ENCODE measurements around the gene PCDH10.

Gene PCDH10

DNA sequence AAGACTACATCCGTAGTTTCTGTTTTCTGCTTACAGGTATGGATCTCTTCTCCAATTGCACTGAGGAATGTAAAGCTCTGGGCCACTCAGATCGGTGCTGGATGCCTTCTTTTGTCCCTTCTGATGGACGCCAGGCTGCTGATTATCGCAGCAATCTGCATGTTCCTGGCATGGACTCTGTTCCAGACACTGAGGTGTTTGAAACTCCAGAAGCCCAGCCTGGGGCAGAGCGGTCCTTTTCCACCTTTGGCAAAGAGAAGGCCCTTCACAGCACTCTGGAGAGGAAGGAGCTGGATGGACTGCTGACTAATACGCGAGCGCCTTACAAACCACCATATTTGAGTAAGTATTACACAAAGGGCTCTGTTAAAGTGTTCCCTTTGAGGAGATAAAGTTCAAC is 13.8 kb downstream of the PCDH10 start:
- DNase-seq (ENCODE audit: low read depth) = no peak
- TF ChIP-seq CTCF (IDR thresholded peaks at IDR 0.05; ENCODE audit: low read length, missing control alignments) = no peak
- H3K4me3 ChIP-seq (replicated peaks; ENCODE audit: low read depth, low read length) = no peak overlapping the region

DNA sequence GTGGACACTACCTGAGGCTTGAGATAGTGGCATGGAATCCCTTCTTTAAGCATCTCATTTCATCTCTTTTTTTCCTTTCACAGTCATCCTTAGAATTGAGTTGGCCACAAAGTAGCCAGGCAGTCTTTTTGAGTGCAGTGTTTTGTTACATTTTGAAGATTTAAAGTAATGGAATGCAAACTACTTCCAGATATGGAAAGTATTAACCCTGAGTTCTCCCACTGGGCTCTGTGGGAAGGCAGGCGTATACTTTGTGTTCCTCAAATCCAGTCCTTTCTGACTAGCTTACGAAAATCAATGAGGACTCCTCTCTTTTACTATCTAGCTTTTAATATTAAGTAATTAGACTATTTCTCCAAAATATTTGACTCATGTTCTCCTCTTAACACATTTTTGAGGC is 29.9 kb downstream of the PCDH10 start:
- no peak for TF ChIP-seq CTCF (IDR thresholded peaks at IDR 0.05; ENCODE audit: low read length, missing control alignments)
- no peak for DNase-seq (ENCODE audit: low read depth)
- no peak overlapping the region for H3K4me3 ChIP-seq (replicated peaks; ENCODE audit: low read depth, low read length)

DNA sequence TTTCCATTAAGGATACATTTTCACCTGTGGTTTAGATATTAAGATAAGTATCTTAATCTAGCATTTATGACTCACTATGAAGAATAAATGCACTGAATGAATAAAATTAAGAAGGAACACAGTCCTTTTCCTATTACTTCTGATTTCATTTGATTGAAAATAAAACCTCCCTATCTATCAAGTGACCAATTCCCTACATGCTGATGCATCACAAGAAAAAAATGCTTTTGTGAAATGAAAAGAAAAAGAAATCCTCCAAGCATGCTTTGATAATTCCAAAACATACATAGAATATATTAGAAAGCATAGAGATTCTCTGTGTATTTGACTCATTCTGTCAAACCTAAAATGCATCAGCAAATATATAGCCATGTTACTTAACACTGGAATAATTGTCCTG is 37.1 kb downstream of the PCDH10 start:
- DNase-seq (ENCODE audit: low read depth) = no peak
- TF ChIP-seq CTCF (IDR thresholded peaks at IDR 0.05; ENCODE audit: low read length, missing control alignments) = no peak
- no peak overlapping the region for H3K4me3 ChIP-seq (replicated peaks; ENCODE audit: low read depth, low read length)

- no peak overlapping the region for H3K4me3 ChIP-seq (replicated peaks; ENCODE audit: low read depth, low read length)
- no peak for DNase-seq (ENCODE audit: low read depth)
- no peak for TF ChIP-seq CTCF (IDR thresholded peaks at IDR 0.05; ENCODE audit: low read length, missing control alignments)
Observed at GRCh38 chr4:133186845-133187244, 37.8 kb downstream of the PCDH10 start.

DNA sequence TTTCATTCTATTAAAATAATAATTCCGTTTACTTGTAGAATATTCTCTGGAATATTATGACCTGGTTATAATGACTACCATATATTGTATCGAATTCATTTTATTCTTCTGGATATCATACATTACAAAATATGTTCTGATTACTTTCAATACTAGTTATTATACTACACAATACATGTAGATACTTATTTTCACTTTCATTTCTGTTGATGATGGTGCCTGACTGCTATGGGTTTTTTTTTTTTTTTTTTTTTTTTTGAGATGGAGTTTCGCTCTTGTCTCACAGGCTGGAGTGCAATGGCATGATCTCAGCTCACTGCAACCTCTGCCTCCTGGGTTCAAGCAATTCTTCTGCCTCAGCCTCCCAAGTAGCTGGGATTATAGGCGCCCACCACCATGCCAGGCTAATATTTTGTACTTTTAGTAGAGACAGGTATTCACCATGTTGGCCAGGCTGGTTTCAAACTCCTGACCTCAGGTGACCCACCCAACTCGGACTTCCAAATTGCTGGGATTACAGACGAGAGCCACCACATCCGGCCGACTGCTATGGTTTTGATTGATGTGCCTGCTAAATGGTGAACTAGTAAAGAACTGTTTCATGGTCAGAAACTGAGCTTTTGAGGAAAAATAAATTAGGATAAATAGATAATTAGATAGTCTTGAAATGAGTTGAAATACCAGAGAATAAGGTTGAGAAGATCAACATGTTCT is 39.5 kb downstream of the PCDH10 start:
- no peak for DNase-seq (ENCODE audit: low read depth)
- TF ChIP-seq CTCF (IDR thresholded peaks at IDR 0.05; ENCODE audit: low read length, missing control alignments) = no peak
- no peak overlapping the region for H3K4me3 ChIP-seq (replicated peaks; ENCODE audit: low read depth, low read length)

DNA sequence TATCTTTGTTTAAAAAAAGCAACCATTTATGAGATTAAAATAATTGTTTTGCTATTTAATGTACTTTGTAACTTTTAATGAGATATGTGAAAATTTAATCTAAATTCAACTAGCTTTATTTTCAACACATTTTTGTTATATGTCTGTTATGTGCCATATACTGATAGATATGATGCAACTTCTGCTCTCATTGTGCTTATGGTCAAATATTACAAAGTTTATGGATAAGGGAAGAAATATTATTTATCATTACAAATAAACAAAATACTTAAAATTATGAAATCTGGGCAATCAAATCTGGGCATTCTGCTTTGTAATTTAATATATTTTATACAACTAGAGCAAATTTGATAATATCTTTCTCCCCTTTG is 40.0 kb downstream of the PCDH10 start:
- no peak for TF ChIP-seq CTCF (IDR thresholded peaks at IDR 0.05; ENCODE audit: low read length, missing control alignments)
- H3K4me3 ChIP-seq (replicated peaks; ENCODE audit: low read depth, low read length) = no peak overlapping the region
- no peak for DNase-seq (ENCODE audit: low read depth)

- TF ChIP-seq CTCF (IDR thresholded peaks at IDR 0.05; ENCODE audit: low read length, missing control alignments) = no peak
- DNase-seq (ENCODE audit: low read depth) = no peak
- H3K4me3 ChIP-seq (replicated peaks; ENCODE audit: low read depth, low read length) = no peak overlapping the region
Observed at GRCh38 chr4:133190098-133190497, 41.0 kb downstream of the PCDH10 start.

Data from fibroblast of pulmonary artery (primary cell).